DND-41 (cell line): ENCODE data around the gene TM4SF18.

Source experiments
- ATAC-seq: fragments of 200-7000 bp; cut with Tn5 transposase; 3 replicates; pipeline ENCODE4 v1.9.1; 2021; ENCODE audit warnings: low read depth; ENCODE audit not compliant: insufficient read depth
- DNase-seq: peaks from one replicate; pipeline ENCODE4 v3.0.0-alpha.2; 2020
- H2AFZ ChIP-seq: 2 replicates; pipeline ENCODE4 v1.6.0; 2012; ENCODE audit warnings: low read depth, low read length
- H3K27ac ChIP-seq: 2 replicates; pipeline ENCODE4 v1.5.1; 2012; ENCODE audit warnings: low read length, inconsistent platforms
- H3K27me3 ChIP-seq: fragments of 200-600 bp; sonication (generic); 2 replicates; pipeline ENCODE4 v1.6.0; 2012; ENCODE audit warnings: low read length, mild to moderate bottlenecking, inconsistent platforms; ENCODE audit not compliant: insufficient read depth, poor library complexity
- H3K36me3 ChIP-seq: 2 replicates; pipeline ENCODE4 v1.5.1; 2012; ENCODE audit warnings: low read length, inconsistent platforms; ENCODE audit not compliant: insufficient read depth
- H3K4me1 ChIP-seq: 2 replicates; pipeline ENCODE4 v1.5.1; 2012; ENCODE audit warnings: mild to moderate bottlenecking, low read length; ENCODE audit not compliant: insufficient read depth
- H3K4me2 ChIP-seq: 2 replicates; pipeline ENCODE4 v1.6.0; 2012; ENCODE audit warnings: mild to moderate bottlenecking, moderate library complexity, low read length, inconsistent platforms; ENCODE audit not compliant: insufficient read depth
- H3K4me3 ChIP-seq, 2 experiments: fragments of 200-600 bp in 1 of 2; shearing (Covaris generic) in 1 of 2; 2 replicates each; pipeline ENCODE4 v1.5.1; 2012 to 2016; ENCODE audit warnings: inconsistent platforms in 2 of 2, low read length in 2 of 2, mild to moderate bottlenecking in 2 of 2, low read depth in 1 of 2, moderate library complexity in 1 of 2
- H3K79me2 ChIP-seq: 2 replicates; pipeline ENCODE4 v1.6.0; 2012; ENCODE audit warnings: low read length, inconsistent platforms; ENCODE audit not compliant: insufficient read depth
- H3K9ac ChIP-seq: 2 replicates; pipeline ENCODE4 v1.6.0; 2012; ENCODE audit warnings: low read depth, mild to moderate bottlenecking, inconsistent platforms, low read length, moderate library complexity
- H3K9me3 ChIP-seq: 2 replicates; pipeline ENCODE4 v1.5.1; 2012; ENCODE audit warnings: low read length, moderate library complexity, mild to moderate bottlenecking, inconsistent platforms; ENCODE audit not compliant: insufficient read depth, severe bottlenecking
- H4K20me1 ChIP-seq: 2 replicates; pipeline ENCODE4 v1.6.0; 2012; ENCODE audit warnings: low read length; ENCODE audit not compliant: insufficient read depth
- CTCF ChIP-seq: IDR thresholded peaks from 2 replicates; pipeline ENCODE4 v1.5.1; 2012; ENCODE audit warnings: borderline replicate concordance, low read length, moderate library complexity, mild to moderate bottlenecking; ENCODE audit not compliant: poor library complexity, severe bottlenecking; ENCODE audit errors: extremely low read depth
- EZH2 ChIP-seq: IDR thresholded peaks from 3 replicates; pipeline ENCODE4 v1.6.1; 2012; ENCODE audit warnings: borderline replicate concordance, low read depth, mild to moderate bottlenecking, moderate library complexity, low read length, inconsistent platforms; ENCODE audit not compliant: severe bottlenecking

TM4SF18 gene

GRCh38 chr3:149299938-149300801, 33.3 kb downstream of the TM4SF18 start:
- H3K9me3 ChIP-seq, result no peaks in the 10 kb centered on the region
- no peak for TF ChIP-seq CTCF
- TF ChIP-seq EZH2, result no peak
- no peak overlapping the region for H3K27ac ChIP-seq
- H4K20me1 ChIP-seq, result no peaks in the 10 kb centered on the region
- no peaks in the 10 kb centered on the region for H3K36me3 ChIP-seq
- no peaks in the 10 kb centered on the region for H3K79me2 ChIP-seq
- H3K27me3 ChIP-seq, result peaks cover 14% of the 10 kb centered on the region
- DNase-seq (no peak), ATAC-seq (no peak)
- H3K4me2 ChIP-seq, result no peak overlapping the region
- no peak overlapping the region for H3K4me3 ChIP-seq
- no peak overlapping the region for H2AFZ ChIP-seq
- no peaks in the 10 kb centered on the region for H3K4me1 ChIP-seq
- H3K9ac ChIP-seq, result no peak overlapping the region

- no peak overlapping the region for H3K27ac ChIP-seq
- H3K9me3 ChIP-seq, result no peaks in the 10 kb centered on the region
- ATAC-seq (no peak), DNase-seq (no peak)
- no peak overlapping the region for H3K4me3 ChIP-seq
- H3K36me3 ChIP-seq, result no peaks in the 10 kb centered on the region
- no peak overlapping the region for H3K9ac ChIP-seq
- peaks cover 11% of the 10 kb centered on the region for H3K27me3 ChIP-seq
- no peak overlapping the region for H2AFZ ChIP-seq
- no peaks in the 10 kb centered on the region for H3K4me1 ChIP-seq
- TF ChIP-seq CTCF (no peak), EZH2 (no peak)
- no peaks in the 10 kb centered on the region for H4K20me1 ChIP-seq
- H3K4me2 ChIP-seq, result no peak overlapping the region
- no peaks in the 10 kb centered on the region for H3K79me2 ChIP-seq
Measured at GRCh38 chr3:149296972-149297371, 36.5 kb downstream of the TM4SF18 start.

GRCh38 chr3:149292666-149293065, 40.8 kb downstream of the TM4SF18 start:
- ATAC-seq (no peak), DNase-seq (no peak)
- Histone ChIP-seq H3K27me3 (peaks cover 3% of the 10 kb centered on the region), H3K9me3 (no peaks in the 10 kb centered on the region), H3K4me2 (no peak overlapping the region), H3K4me3 (no peak overlapping the region), H4K20me1 (no peaks in the 10 kb centered on the region), H3K36me3 (no peaks in the 10 kb centered on the region), H3K9ac (no peak overlapping the region), H3K4me1 (no peaks in the 10 kb centered on the region), H3K79me2 (no peaks in the 10 kb centered on the region), H2AFZ (no peak overlapping the region), H3K27ac (no peak overlapping the region)
- TF ChIP-seq EZH2 (no peak), CTCF (no peak)
